HepG2 (cell line): Measurements from ENCODE around the gene CLDN19.

ENCODE experiments used
- CEBPB ChIP-seq: IDR thresholded peaks from 2 replicates; pipeline ENCODE4 v1.6.1; 2011; ENCODE audit warnings: low read depth, low read length, improper control_type of control experiment, borderline replicate concordance
- CEBPZ ChIP-seq: IDR thresholded peaks from 2 replicates; pipeline ENCODE4 v1.6.1; 2012; ENCODE audit warnings: low read length, improper control_type of control experiment
- IRX3 ChIP-seq: sonication (generic); formaldehyde crosslinking; IDR thresholded peaks from 2 replicates; pipeline ENCODE4 v1.8.1; 2023; ENCODE audit warnings: mild to moderate bottlenecking, low read depth, missing genetic modification reagents, borderline replicate concordance
- MYC ChIP-seq: sonication (generic); formaldehyde crosslinking; IDR thresholded peaks from 2 replicates; pipeline ENCODE4 v1.9.0; 2021; ENCODE audit warnings: missing genetic modification reagents, borderline replicate concordance
- NFYB ChIP-seq: sonication (generic); formaldehyde crosslinking; IDR thresholded peaks from 2 replicates; pipeline ENCODE4 v1.4.0; 2020; ENCODE audit warnings: missing genetic modification reagents
- POLR2A ChIP-seq, 2 experiments: IDR thresholded peaks; 2 replicates each; pipeline ENCODE4 v1.6.1; 2011; ENCODE audit warnings: low read depth in 2 of 2, low read length in 2 of 2, mild to moderate bottlenecking in 1 of 2, moderate library complexity in 1 of 2; ENCODE audit not compliant: insufficient read depth in 1 of 2
- RBAK ChIP-seq: sonication (generic); formaldehyde crosslinking; IDR thresholded peaks from 2 replicates; pipeline ENCODE4 v1.5.1; 2020; ENCODE audit warnings: mild to moderate bottlenecking, missing genetic modification reagents
- SOX5 ChIP-seq: IDR thresholded peaks from 2 replicates; pipeline ENCODE4 v1.6.1; 2016; ENCODE audit warnings: borderline replicate concordance
- ZNF33B ChIP-seq: sonication (generic); formaldehyde crosslinking; IDR thresholded peaks from 2 replicates; pipeline ENCODE4 v1.5.1; 2020; ENCODE audit warnings: mild to moderate bottlenecking, missing genetic modification reagents
- ZNF430 ChIP-seq: sonication (generic); formaldehyde crosslinking; IDR thresholded peaks from 2 replicates; pipeline ENCODE4 v1.9.0; 2021; ENCODE audit warnings: mild to moderate bottlenecking, missing genetic modification reagents

GRCh38 chr1:42753070-42753469 lies 13.0 kb upstream of the CLDN19 start:
- TF ChIP-seq RBAK (CRISPR knock-in tag) (no peak), NFYB (CRISPR knock-in tag) (no peak), SOX5 (CRISPR knock-in tag) (no peak), POLR2A (IDR thresholded peaks at IDR 0.05; ENCODE audit: insufficient read depth in 1 of 2, low read depth in 2 of 2, low read length in 2 of 2) (no peak), CEBPZ (no peak), CEBPB (no peak), IRX3 (CRISPR knock-in tag) (no peak), ZNF430 (CRISPR knock-in tag) (no peak), ZNF33B (CRISPR knock-in tag) (no peak), MYC (CRISPR knock-in tag) (no peak)
